ENCODE data around the gene SH2D3A.

SH2D3A gene

DNA sequence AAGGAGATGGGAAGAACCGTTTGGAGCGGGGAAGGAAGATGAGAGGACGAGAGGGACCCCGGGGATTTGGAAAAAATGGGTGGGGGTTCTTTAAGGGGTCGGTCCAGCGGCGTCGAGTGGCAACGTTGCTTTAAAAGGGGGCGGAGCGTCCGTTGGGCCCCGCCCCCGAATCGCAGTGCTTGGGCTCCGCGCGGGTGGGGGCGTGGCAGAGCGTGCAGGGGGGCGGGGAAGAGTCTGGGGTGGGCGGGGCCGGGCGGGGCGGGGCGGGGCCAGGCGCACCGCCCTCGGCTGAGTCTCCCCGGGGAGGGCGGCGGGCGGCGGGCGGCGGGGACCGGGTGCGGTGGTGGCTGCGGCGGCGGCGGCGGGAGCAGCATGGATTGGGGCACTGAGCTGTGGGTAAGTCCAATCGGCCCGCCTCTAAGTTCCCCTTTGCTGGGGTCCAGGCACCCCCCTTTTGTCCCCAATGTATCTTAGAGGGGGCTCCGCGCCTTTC lies 27.8 kb downstream of the SH2D3A start, which contains the start of gene TRIP10:
TRIP10 (plus strand) TSS at position 291 of the 493 bp plus-strand sequence; CDS start at position 373, 82 bp downstream.
- TF ChIP-seq, protein P1, sequence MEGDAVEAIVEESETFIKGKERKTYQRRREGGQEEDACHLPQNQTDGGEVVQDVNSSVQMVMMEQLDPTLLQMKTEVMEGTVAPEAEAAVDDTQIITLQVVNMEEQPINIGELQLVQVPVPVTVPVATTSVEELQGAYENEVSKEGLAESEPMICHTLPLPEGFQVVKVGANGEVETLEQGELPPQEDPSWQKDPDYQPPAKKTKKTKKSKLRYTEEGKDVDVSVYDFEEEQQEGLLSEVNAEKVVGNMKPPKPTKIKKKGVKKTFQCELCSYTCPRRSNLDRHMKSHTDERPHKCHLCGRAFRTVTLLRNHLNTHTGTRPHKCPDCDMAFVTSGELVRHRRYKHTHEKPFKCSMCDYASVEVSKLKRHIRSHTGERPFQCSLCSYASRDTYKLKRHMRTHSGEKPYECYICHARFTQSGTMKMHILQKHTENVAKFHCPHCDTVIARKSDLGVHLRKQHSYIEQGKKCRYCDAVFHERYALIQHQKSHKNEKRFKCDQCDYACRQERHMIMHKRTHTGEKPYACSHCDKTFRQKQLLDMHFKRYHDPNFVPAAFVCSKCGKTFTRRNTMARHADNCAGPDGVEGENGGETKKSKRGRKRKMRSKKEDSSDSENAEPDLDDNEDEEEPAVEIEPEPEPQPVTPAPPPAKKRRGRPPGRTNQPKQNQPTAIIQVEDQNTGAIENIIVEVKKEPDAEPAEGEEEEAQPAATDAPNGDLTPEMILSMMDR (IDR thresholded peaks at IDR 0.05; ENCODE audit: low read depth, low read length) = no peak

DNA sequence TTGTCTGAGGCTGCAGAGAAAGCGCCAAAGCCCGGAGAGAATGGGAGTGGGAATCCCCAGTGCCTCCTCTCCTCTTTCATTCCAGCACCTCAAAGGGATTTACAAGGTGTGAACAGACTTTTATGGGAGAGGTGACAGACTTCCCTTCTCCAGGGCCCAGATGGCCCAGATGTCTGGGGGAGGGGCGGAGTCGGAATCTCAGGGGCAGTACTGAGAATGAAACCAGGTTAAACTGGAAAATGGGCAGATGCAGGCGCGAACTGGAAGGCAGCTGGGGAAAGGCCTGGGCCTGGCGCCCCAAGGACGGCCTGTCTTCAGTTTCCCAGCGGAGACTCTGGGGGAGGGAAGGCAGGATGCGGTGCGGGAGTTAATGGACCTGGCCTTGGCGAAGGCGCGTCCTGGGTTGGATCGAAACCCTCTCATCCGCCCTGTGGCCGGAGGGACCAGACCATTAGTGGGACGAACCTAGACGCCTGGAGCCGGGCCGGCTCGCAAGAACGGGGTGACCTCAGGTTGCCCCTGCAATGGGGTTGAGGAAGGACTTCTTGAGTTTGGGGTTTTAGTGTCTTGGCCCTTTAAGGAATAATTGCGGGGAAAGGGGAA lies 28.3 kb downstream of the SH2D3A start:
- H3K4me3 ChIP-seq (ENCODE audit: low read depth, low read length) = peak overlapping the region; percentile 23; the same call in 1 of the 2 replicates
- TF ChIP-seq, protein P1 (IDR thresholded peaks at IDR 0.05; ENCODE audit: low read depth, low read length) = no peak; the same call in 1 of the 2 replicates

More for the DNA sequence above, 27.8 kb downstream of the SH2D3A start, which contains the start of gene TRIP10:
- H3K4me3 ChIP-seq (ENCODE audit: low read depth, low read length) = peak within 1 kb of the TSS; percentile 87

DNA sequence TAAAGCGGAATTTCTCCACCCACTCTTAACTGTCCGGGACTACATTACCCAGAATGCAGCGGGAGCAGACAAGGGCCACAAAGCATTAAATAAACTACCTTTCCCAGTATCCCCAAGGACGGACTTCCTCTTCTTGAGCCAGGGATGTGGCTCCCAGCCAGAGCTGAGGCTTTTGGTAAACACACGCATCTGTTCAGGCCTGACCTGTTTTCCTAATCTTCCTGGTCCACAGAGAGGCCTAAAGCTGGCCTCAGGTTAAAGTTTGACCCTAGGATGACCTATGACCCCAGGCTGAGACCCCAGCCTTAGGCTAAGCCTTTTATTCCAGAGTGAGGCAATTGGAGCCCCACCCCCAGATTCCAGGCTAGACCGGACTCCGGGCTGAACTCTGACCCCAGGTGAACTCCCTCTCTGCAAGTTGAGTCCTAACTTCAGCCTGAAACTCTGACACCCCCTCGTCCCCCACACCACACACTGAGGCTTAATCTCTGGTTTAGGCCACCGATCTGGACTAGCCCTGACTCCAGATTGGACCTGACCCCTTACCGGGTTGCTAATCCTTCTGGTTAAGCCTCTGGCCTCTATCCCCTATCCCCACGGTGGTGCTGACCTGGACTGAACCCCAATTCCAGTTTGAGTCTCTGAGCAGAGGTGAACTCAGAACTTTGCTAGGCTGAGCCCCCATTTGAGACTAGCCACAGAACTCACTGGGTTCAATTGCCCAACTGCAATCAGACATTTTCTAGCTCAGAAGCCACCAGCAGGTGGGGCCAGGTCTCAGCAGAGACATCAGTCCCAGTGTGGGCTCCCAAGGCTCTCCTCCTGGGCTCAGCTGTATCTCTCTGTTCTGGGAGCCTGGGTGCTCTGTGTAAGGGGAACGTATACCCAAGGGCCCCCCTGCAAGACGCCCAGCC lies 29.1 kb downstream of the SH2D3A start:
- H3K4me3 ChIP-seq (ENCODE audit: low read depth, low read length) = no peak overlapping the region
- TF ChIP-seq, protein P1 (IDR thresholded peaks at IDR 0.05; ENCODE audit: low read depth, low read length) = peak; percentile 51

DNA sequence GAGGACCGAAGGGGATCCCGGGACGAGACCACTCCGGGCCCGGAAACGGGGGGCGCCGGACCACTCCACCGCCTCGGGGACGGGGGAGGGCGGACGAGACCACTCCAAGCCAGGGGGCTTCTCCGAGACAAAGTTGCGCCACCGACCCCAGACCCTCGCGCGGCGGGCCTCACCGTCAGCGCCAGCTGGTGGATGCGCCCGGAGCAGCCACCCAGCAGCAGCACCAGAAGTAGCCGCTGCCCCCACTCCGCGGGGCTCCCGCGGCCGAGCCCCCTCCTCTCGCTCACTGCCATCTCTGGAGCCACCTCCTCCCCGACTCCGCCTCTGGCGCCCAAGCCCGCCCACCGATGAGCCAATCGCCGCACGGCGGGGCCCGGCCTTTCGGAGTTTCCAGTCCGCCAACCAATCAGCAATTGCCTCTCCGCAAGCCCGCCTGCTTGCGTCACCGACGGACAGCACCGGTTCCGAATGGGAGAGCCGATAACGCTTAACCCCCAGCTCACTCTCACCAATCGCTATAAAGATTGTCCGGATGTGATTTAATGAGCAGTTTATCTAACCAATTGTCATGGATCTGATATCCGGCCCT lies 29.9 kb downstream of the SH2D3A start, which contains the start of gene GPR108:
GPR108 (minus strand) TSS at position 297 of the 589 bp plus-strand sequence; CDS start at position 293, 4 bp downstream.
- H3K4me3 ChIP-seq (ENCODE audit: low read depth, low read length) = peak within 1 kb of the TSS; percentile 93
- TF ChIP-seq, protein P1 (IDR thresholded peaks at IDR 0.05; ENCODE audit: low read depth, low read length) = no peak

DNA sequence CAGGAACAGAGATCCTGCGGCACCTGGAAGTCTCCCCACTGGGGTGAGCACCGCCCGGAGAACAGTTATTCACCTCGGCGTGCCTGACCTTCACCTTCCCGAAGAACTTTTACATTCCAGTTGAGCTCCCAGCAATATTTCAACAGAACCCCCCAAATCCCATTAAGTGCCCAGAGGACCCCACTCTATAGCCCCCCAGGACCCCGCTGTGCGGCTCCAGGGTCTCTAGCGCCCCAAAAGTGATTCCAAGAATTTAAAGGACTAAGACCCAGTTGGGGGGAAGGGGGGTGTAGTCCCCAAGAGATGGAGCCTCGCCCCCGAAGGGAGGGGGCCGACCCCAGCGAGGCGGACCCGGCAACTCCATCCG lies 30.3 kb downstream of the SH2D3A start:
- peak overlapping the region; percentile 93 for H3K4me3 ChIP-seq (ENCODE audit: low read depth, low read length)
- TF ChIP-seq, protein P1 (IDR thresholded peaks at IDR 0.05; ENCODE audit: low read depth, low read length) = no peak

DNA sequence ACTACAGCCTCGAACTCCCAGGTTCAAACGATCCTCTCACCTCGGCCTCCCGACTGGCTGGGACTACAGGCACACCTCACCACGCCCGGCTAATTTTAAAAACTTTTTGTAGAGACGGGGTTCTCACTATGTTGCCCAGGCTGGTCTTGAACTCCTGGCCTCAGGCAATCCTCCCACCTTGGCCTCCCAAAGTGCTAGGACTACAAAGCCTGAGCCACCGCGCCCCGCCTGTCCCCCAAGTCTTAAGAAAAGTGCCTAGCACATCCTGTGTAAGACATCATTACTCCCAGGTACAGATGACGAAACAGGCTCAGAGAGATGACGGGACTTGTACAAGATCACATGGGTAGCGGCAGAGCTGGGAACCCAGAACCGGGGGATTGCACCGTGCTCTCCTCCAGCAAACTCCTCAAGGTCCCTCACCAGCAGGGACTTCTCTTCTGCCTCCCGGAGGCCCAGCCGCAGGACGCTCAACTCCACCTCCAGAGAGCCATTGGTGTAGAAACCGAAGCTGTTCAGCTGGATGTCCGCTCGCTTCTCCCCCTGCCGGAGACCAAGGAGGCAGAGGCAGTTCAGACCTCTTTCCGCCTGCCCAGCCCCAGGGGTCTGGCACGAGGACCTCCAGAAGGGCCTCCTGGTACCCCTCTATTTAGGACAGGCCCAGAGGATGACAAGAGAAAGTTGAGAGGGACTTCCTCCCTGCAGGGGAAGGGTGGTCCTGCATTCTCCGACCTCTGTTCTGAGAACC lies 30.9 kb downstream of the SH2D3A start:
- peak overlapping the region; percentile 93 for H3K4me3 ChIP-seq (ENCODE audit: low read depth, low read length)
- TF ChIP-seq, protein P1 (IDR thresholded peaks at IDR 0.05; ENCODE audit: low read depth, low read length) = peak; percentile 72
